ENCODE results near the gene KIAA0319L. TPM values are rescaled to one million over a fixed set of nuclear protein-coding genes. Genes with fewer than 3 reads are reported as not detected.

KIAA0319L gene
- total RNA-seq, 1 experiment from 2014 or later, result 72.0 TPM

GRCh38 chr1:35454616-35455015, 102.6 kb downstream of the KIAA0319L start:
- no peaks in the 10 kb centered on the region for H4K20me1 ChIP-seq (ENCODE audit: insufficient read depth)
- H3K27me3 ChIP-seq (ENCODE audit: insufficient read depth, low read depth), result no peaks in the 10 kb centered on the region
- ChIA-PET POLR2A (ENCODE audit: unreplicated experiment) (interaction anchor here (0.5 kb wide), 1 partner anchor 262 kb away, joined by 4 read pairs; the partner anchor contains the start of gene SFPQ), CTCF (no interaction called here)
- no peak overlapping the region for H3K4me2 ChIP-seq
- H3K9me2 ChIP-seq (ENCODE audit: insufficient read depth), result no peaks in the 10 kb centered on the region
- DNase-seq, result peak in 1 of 2 experiments; percentile 40
- H3K9me3 ChIP-seq (ENCODE audit: insufficient read depth, low read depth), result no peaks in the 10 kb centered on the region
- peaks cover 2% of the 10 kb centered on the region for H3K4me1 ChIP-seq (replicated peaks; ENCODE audit: insufficient read depth)
- BruUV-seq (replicated peaks), result no TSS peak
- H3K79me2 ChIP-seq (ENCODE audit: low read depth), result no peaks in the 10 kb centered on the region
- 0 out of 2 replicates have a peak, but pooled peaks cover 15% of the 10 kb centered on the region for H3F3A ChIP-seq (ENCODE audit: insufficient read depth, low read depth)
- no peak overlapping the region for H3K4me3 ChIP-seq
- H3K36me3 ChIP-seq (ENCODE audit: low read depth), result no peaks in the 10 kb centered on the region
- intact Hi-C loops (cut with micrococcal nuclease; ENCODE audit: unreplicated experiment), result no loop called here
- no peak overlapping the region for H2AFZ ChIP-seq
- H3K27ac ChIP-seq, result no peak overlapping the region
- TF ChIP-seq EZH2 (IDR thresholded peaks at IDR 0.05; ENCODE audit: low read depth), result no peak
- TF ChIP-seq CTCF (conservative IDR thresholded peaks at IDR 0.05), result no peak

- Histone ChIP-seq H3K79me2 (ENCODE audit: low read depth) (no peaks in the 10 kb centered on the region), H3K4me1 (replicated peaks; ENCODE audit: insufficient read depth) (peaks cover 6% of the 10 kb centered on the region), H4K20me1 (ENCODE audit: insufficient read depth) (no peaks in the 10 kb centered on the region), H3F3A (ENCODE audit: insufficient read depth, low read depth) (0 out of 2 replicates have a peak, but pooled peaks cover 15% of the 10 kb centered on the region), H3K36me3 (ENCODE audit: low read depth) (no peaks in the 10 kb centered on the region), H3K4me2 (no peak overlapping the region), H3K27ac (no peak overlapping the region), H3K9me3 (ENCODE audit: insufficient read depth, low read depth) (no peaks in the 10 kb centered on the region), H2AFZ (no peak overlapping the region), H3K27me3 (ENCODE audit: insufficient read depth, low read depth) (no peaks in the 10 kb centered on the region), H3K9me2 (ENCODE audit: insufficient read depth) (no peaks in the 10 kb centered on the region), H3K4me3 (no peak overlapping the region)
- no TSS peak for BruUV-seq (replicated peaks)
- DNase-seq, result no peak
- intact Hi-C loops (cut with micrococcal nuclease; ENCODE audit: unreplicated experiment), result no loop called here
- CTCF ChIA-PET, result no interaction called here
- POLR2A ChIA-PET (ENCODE audit: unreplicated experiment), result interaction anchor here (0.5 kb wide), 1 partner anchor 261 kb away, joined by 4 read pairs; the partner anchor contains the start of gene SFPQ
- TF ChIP-seq EZH2 (IDR thresholded peaks at IDR 0.05; ENCODE audit: low read depth) (no peak), CTCF (conservative IDR thresholded peaks at IDR 0.05) (no peak)
Measured at GRCh38 chr1:35454176-35454575, 103.0 kb downstream of the KIAA0319L start.

GRCh38 chr1:35453031-35453430, 104.2 kb downstream of the KIAA0319L start:
- Histone ChIP-seq H2AFZ (no peak overlapping the region), H3K27me3 (ENCODE audit: insufficient read depth, low read depth) (no peaks in the 10 kb centered on the region), H3K4me3 (no peak overlapping the region), H3K4me1 (replicated peaks; ENCODE audit: insufficient read depth) (peaks cover 17% of the 10 kb centered on the region), H3K36me3 (ENCODE audit: low read depth) (no peaks in the 10 kb centered on the region), H3K9me2 (ENCODE audit: insufficient read depth) (no peaks in the 10 kb centered on the region), H3F3A (ENCODE audit: insufficient read depth, low read depth) (peaks cover 20% of the 10 kb centered on the region; the same call in 1 of the 2 replicates), H3K79me2 (ENCODE audit: low read depth) (no peaks in the 10 kb centered on the region), H3K9me3 (ENCODE audit: insufficient read depth, low read depth) (no peaks in the 10 kb centered on the region), H3K27ac (no peak overlapping the region), H4K20me1 (ENCODE audit: insufficient read depth) (no peaks in the 10 kb centered on the region), H3K4me2 (no peak overlapping the region)
- intact Hi-C loops (cut with micrococcal nuclease; ENCODE audit: unreplicated experiment), result no loop called here
- TF ChIP-seq EZH2 (IDR thresholded peaks at IDR 0.05; ENCODE audit: low read depth), result no peak
- no peak for TF ChIP-seq CTCF (conservative IDR thresholded peaks at IDR 0.05)
- BruUV-seq (replicated peaks), result no TSS peak
- POLR2A ChIA-PET (ENCODE audit: unreplicated experiment), result no interaction called here
- CTCF ChIA-PET, result interaction anchor here (1.0 to 1.2 kb wide), 2 partner anchors 103 to 112 kb away, joined by 3 read pairs; partner anchors contain the start of gene KIAA0319L
- DNase-seq, result no peak
